ENCODE results near the gene TP63. TPM values are rescaled to one million over a fixed set of nuclear protein-coding genes. Genes with fewer than 3 reads are reported as not detected.

TP63 gene
- total RNA-seq, 1 donor, result 1.8 TPM

DNA sequence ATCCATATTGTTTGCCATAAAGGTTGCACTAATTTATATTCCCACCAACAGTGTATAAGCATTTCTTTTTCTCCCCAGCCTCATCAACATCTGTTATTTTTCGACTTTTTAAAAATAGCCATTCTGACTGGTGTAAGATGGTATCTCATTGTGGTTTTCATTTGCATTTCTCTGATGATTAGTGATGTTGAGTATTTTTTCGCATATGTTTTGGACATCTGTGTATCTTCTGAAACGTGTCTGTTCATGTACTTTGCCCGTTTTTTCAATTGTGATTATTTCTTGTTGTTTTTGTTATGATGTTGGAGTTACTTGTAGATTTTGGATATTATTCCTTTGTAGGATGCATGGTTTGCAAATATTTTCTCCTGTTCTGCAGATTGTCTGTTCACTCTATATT lies 46.5 kb downstream of the TP63 start:
- no peaks in the 10 kb centered on the region for H3K4me1 ChIP-seq (ENCODE audit: insufficient read depth, low read length)
- H3K27ac ChIP-seq (ENCODE audit: low read depth, low read length), result no peak overlapping the region
- DNase-seq (ENCODE audit: insufficient read length, low spot score, missing footprints), result no peak
- H2AFZ ChIP-seq (ENCODE audit: low read length), result no peak overlapping the region
- H4K20me1 ChIP-seq (ENCODE audit: insufficient read depth, low read length), result no peaks in the 10 kb centered on the region
- no peaks in the 10 kb centered on the region for H3K27me3 ChIP-seq (ENCODE audit: insufficient read depth, low read length)
- no peak overlapping the region for H3K4me3 ChIP-seq (ENCODE audit: insufficient read depth, low read length)
- no peaks in the 10 kb centered on the region for H3K79me2 ChIP-seq (ENCODE audit: insufficient read depth, low read length)
- TF ChIP-seq, protein P1, sequence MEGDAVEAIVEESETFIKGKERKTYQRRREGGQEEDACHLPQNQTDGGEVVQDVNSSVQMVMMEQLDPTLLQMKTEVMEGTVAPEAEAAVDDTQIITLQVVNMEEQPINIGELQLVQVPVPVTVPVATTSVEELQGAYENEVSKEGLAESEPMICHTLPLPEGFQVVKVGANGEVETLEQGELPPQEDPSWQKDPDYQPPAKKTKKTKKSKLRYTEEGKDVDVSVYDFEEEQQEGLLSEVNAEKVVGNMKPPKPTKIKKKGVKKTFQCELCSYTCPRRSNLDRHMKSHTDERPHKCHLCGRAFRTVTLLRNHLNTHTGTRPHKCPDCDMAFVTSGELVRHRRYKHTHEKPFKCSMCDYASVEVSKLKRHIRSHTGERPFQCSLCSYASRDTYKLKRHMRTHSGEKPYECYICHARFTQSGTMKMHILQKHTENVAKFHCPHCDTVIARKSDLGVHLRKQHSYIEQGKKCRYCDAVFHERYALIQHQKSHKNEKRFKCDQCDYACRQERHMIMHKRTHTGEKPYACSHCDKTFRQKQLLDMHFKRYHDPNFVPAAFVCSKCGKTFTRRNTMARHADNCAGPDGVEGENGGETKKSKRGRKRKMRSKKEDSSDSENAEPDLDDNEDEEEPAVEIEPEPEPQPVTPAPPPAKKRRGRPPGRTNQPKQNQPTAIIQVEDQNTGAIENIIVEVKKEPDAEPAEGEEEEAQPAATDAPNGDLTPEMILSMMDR (IDR thresholded peaks at IDR 0.05; ENCODE audit: extremely low read depth, low read depth, low read length), result no peak
- H3K4me2 ChIP-seq (ENCODE audit: insufficient read depth, low read length), result no peak overlapping the region
- no peaks in the 10 kb centered on the region for H3K36me3 ChIP-seq (ENCODE audit: insufficient read depth, low read length)
- H3K9me3 ChIP-seq (ENCODE audit: low read depth, low read length), result no peaks in the 10 kb centered on the region

DNA sequence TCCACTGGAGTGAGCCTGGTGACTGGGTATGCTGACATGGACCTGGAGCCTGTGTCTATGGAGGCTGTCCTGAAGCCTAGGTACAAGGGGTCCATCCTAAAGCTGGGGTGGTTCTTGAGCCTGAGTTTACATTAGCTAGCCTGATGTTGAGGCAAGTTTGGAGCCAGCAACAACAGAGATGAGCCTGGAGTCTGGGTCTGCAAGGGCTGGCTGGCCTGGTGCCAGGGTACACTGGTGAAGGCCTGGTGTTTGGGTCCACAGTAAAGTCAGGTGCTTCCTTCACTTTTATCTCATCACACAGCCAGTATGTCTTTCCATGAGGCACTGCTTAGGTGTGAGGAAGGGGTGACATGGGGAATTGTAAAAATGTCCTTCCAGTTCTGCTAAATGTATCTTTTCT lies 49.5 kb downstream of the TP63 start:
- TF ChIP-seq, protein P1 (IDR thresholded peaks at IDR 0.05; ENCODE audit: extremely low read depth, low read depth, low read length), result no peak
- Histone ChIP-seq H2AFZ (ENCODE audit: low read length) (no peak overlapping the region), H3K27ac (ENCODE audit: low read depth, low read length) (no peak overlapping the region), H3K4me3 (ENCODE audit: insufficient read depth, low read length) (no peak overlapping the region), H4K20me1 (ENCODE audit: insufficient read depth, low read length) (no peaks in the 10 kb centered on the region), H3K4me1 (ENCODE audit: insufficient read depth, low read length) (peaks cover 7% of the 10 kb centered on the region), H3K36me3 (ENCODE audit: insufficient read depth, low read length) (no peaks in the 10 kb centered on the region), H3K9me3 (ENCODE audit: low read depth, low read length) (no peaks in the 10 kb centered on the region), H3K27me3 (ENCODE audit: insufficient read depth, low read length) (no peaks in the 10 kb centered on the region), H3K79me2 (ENCODE audit: insufficient read depth, low read length) (no peaks in the 10 kb centered on the region), H3K4me2 (ENCODE audit: insufficient read depth, low read length) (no peak overlapping the region)
- DNase-seq (ENCODE audit: insufficient read length, low spot score, missing footprints), result no peak

DNA sequence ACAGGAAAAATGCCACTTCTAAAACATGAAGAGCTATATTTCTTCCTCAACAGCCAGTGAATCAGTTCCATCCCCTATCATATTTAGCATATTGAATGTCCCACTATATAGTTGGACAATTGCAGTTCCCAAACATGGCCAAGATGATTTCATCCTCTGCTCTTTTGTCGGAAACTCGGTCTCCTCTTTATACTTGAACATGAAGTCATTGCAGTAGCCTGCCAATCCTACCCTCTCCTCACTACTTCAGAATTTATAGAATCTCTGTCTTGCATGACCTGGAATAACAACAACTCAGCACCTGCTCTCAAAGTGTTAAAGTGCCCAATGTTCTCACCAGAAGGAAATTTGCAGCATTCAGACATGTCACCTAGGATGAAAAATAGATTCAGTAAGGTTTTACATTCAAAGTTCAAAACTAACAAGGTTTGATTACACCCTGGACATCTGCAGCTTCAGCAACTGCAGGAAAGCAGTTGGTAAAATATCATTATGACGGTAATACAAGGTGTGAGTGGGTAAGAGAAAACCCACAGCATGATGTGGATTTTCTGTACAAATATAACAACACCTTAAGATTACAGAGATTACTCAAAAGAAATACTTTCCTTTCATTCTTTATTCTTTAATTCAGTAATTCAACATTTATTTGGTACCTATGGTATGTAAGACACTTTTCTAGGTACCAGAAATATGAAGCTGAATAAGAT lies 52.5 kb downstream of the TP63 start:
- Histone ChIP-seq H3K4me3 (ENCODE audit: insufficient read depth, low read length) (no peak overlapping the region), H2AFZ (ENCODE audit: low read length) (no peak overlapping the region), H3K79me2 (ENCODE audit: insufficient read depth, low read length) (no peaks in the 10 kb centered on the region), H3K27me3 (ENCODE audit: insufficient read depth, low read length) (no peaks in the 10 kb centered on the region), H3K4me1 (ENCODE audit: insufficient read depth, low read length) (peaks cover 16% of the 10 kb centered on the region), H3K4me2 (ENCODE audit: insufficient read depth, low read length) (no peak overlapping the region), H3K36me3 (ENCODE audit: insufficient read depth, low read length) (no peaks in the 10 kb centered on the region), H3K9me3 (ENCODE audit: low read depth, low read length) (no peaks in the 10 kb centered on the region), H4K20me1 (ENCODE audit: insufficient read depth, low read length) (no peaks in the 10 kb centered on the region), H3K27ac (ENCODE audit: low read depth, low read length) (no peak overlapping the region)
- TF ChIP-seq, protein P1 (IDR thresholded peaks at IDR 0.05; ENCODE audit: extremely low read depth, low read depth, low read length), result no peak
- no peak for DNase-seq (ENCODE audit: insufficient read length, low spot score, missing footprints)

DNA sequence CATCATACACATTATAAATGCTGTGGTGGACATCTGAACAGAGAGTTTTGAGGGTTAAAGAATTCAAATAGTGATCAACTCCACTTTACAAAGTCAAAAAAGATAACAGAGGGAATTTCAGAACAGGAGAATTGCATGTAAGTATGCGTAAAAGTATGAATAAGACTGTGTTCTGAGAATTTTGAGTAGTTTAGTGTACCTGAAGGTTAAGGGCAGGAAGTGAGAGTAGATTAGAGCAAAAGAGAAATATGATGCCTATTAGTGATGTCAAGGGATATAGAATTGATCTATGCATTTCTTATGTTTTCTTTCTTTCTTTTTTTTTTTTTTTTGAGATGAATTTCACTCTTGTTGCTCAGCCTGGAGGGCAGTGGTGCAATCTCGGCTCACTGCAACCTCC lies 53.1 kb downstream of the TP63 start:
- Histone ChIP-seq H2AFZ (ENCODE audit: low read length) (no peak overlapping the region), H3K4me3 (ENCODE audit: insufficient read depth, low read length) (no peak overlapping the region), H3K27ac (ENCODE audit: low read depth, low read length) (no peak overlapping the region), H3K9me3 (ENCODE audit: low read depth, low read length) (no peaks in the 10 kb centered on the region), H3K4me2 (ENCODE audit: insufficient read depth, low read length) (no peak overlapping the region), H3K36me3 (ENCODE audit: insufficient read depth, low read length) (no peaks in the 10 kb centered on the region), H3K79me2 (ENCODE audit: insufficient read depth, low read length) (no peaks in the 10 kb centered on the region), H4K20me1 (ENCODE audit: insufficient read depth, low read length) (no peaks in the 10 kb centered on the region), H3K4me1 (ENCODE audit: insufficient read depth, low read length) (peaks cover 16% of the 10 kb centered on the region), H3K27me3 (ENCODE audit: insufficient read depth, low read length) (no peaks in the 10 kb centered on the region)
- TF ChIP-seq, protein P1 (IDR thresholded peaks at IDR 0.05; ENCODE audit: extremely low read depth, low read depth, low read length), result no peak
- no peak for DNase-seq (ENCODE audit: insufficient read length, low spot score, missing footprints)

Data from osteoblast (primary cell).